GM12801 (cell line): Measurements from ENCODE around the gene OSBP2.

ENCODE experiments used
- TF ChIP-seq, protein P1 (sequence below): IDR thresholded peaks from one replicate; pipeline ENCODE4 v1.5.1; 2011; ENCODE audit warnings: control low read depth; ENCODE audit not compliant: insufficient read length; ENCODE audit errors: extremely low read depth

Gene OSBP2

DNA sequence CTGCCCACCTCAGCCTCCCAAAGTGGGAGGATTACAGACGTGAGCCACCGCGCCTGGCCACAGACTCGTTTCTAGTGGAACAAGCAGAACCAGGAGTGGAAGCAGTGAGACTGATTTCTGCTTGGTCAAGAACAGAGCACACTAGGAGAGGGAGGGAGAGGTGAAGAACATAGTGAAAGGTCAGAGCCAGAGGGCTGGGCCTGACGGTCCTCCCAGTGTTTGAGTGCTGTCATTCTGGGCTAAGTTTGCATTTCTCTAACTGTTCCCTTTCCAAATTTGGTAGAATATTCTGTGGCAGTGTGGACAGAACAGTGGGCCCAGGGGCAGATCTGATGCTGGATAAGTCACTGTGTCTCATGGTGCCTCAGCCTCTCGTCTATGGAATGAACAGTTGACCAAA lies 55.2 kb downstream of the OSBP2 start:
- TF ChIP-seq, protein P1, sequence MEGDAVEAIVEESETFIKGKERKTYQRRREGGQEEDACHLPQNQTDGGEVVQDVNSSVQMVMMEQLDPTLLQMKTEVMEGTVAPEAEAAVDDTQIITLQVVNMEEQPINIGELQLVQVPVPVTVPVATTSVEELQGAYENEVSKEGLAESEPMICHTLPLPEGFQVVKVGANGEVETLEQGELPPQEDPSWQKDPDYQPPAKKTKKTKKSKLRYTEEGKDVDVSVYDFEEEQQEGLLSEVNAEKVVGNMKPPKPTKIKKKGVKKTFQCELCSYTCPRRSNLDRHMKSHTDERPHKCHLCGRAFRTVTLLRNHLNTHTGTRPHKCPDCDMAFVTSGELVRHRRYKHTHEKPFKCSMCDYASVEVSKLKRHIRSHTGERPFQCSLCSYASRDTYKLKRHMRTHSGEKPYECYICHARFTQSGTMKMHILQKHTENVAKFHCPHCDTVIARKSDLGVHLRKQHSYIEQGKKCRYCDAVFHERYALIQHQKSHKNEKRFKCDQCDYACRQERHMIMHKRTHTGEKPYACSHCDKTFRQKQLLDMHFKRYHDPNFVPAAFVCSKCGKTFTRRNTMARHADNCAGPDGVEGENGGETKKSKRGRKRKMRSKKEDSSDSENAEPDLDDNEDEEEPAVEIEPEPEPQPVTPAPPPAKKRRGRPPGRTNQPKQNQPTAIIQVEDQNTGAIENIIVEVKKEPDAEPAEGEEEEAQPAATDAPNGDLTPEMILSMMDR: no peak

DNA sequence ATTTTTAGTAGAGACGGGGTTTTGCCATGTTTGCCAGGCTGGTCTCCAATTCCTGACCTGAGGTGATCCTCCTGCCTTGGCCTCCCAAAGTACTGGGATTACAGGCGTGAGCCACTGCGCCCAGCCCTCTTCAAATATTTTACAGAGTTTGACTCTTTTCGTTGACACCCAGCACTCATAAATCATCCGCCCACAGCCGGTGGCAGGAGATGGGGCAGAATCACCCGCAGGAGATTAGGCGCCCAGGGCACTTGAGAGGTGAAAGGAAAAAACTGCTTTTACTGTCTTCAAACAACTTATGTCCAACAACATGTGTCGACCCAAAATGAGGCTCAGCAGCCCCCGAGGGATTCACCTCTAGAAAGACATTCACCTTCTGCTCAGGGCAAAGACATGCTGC lies 56.9 kb downstream of the OSBP2 start:
- TF ChIP-seq, protein P1: no peak

DNA sequence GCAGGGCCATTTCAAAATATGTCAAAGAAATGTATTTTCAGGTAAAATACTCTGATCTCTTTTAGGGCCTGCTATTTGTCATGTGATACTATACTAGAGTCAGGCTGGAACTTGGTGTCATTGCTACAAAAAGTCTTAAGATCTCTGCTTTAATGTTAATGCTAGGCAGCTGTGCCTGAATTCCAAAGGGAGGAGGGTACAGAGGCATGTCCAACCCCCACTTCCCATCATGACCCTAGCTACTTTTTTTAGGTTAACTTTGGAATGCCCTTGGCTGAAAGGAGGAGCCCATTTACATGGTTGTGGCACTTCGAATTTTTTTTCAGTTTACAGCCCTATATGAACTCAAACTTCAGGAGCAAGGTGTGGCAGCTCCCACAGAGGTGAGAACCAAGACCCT lies 58.1 kb downstream of the OSBP2 start:
- TF ChIP-seq, protein P1: no peak

DNA sequence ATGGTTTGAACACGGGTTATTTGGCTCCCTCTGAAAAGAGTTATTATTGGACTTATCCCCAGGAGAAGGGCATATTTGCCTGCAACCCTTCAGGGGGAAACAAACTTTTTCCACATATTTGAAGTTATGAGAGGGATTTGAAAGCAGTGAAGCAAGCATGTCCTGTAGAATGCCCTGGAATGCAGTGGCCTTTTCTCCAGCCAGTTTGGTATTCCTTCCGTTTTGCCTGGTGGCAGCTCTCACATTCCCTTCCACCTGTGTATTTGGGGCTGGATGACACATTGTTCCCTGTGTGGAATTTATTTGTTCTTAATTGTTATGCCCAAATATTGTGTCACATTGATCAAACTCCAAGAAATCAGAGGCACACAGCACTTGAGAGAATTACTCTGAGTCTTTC lies 59.0 kb downstream of the OSBP2 start:
- TF ChIP-seq, protein P1: no peak

DNA sequence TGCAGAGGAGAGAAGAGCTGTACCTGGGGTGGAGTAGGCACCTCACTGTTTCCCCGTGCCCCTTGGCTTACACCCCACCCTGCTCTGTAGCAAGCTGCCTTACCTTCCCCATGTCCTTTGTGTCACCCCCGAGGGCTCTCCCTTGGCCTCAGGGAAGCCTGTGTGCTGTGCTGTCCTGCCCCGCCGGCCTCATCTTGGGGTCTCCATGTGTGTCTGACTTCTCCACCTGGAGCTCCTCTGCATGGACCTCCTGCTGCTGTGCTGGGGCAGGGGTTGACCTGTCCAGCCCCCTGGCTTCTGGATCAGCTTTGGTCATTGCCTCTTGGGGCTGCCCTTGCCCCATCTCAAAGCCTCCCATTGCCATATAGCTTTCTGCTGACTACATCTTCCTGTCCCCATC lies 59.8 kb downstream of the OSBP2 start:
- TF ChIP-seq, protein P1: no peak

DNA sequence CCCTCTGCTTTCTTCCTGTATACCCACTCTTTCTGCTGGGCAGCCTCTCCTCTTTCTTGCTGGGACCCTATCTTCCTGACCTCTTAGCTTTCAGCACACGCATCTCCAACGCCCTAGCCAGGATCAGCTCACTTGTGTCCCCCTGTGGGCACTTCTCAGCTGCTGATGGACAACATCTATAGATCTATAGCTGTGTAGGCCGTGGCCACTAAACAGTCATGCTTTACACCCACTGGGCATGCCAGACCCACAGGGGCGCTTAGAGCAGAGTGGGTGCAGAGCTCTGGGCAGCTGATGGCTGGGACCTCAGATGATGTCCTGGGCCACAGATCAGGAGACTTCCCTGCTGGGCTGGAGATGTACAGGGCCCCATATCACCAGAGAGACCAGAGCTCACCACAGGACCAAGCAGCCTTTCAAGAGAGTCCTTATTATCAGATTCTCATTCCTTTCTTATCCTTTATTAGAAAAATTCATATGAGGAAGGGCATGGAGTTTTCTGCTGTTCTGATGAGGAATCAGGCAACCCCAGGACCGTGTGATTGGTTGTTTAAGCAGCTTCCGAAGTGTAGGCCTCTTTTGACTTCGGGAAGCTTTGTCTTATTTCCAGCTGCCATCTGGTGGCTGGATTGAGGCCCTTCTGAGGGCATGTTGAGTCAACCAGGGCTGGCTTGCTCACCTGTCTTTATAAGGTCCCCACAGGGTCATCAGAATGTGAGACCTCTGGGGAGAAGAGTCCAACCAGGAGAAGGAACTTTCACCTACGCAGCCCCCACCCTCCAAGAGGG lies 60.5 kb downstream of the OSBP2 start:
- TF ChIP-seq, protein P1: no peak

DNA sequence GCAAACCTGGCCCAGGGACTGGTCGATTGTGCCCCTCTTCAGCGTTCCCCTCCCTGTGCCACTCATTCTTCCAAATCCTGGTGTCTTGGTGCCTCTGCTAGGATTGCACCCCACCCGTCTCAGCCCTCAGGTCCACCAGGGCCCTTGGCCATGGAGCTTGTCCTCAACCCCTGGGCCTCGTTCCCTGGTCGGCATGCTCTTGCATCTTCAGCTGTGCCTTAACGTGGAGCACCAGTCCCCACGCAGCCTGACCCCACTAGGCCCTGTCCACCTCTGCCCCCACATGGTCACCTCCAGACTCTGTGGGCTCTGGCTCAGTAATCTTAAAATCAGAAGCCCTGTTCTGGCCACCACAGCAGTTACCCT lies 61.1 kb downstream of the OSBP2 start:
- TF ChIP-seq, protein P1: no peak
